ENCODE results near the gene JADE2. TPM values are rescaled to one million over a fixed set of nuclear protein-coding genes. Genes with fewer than 3 reads are reported as not detected.

The JADE2 gene
- total RNA-seq, 4 donors from 2014 or later: 46.0 to 113 (median 89.2) TPM

DNA sequence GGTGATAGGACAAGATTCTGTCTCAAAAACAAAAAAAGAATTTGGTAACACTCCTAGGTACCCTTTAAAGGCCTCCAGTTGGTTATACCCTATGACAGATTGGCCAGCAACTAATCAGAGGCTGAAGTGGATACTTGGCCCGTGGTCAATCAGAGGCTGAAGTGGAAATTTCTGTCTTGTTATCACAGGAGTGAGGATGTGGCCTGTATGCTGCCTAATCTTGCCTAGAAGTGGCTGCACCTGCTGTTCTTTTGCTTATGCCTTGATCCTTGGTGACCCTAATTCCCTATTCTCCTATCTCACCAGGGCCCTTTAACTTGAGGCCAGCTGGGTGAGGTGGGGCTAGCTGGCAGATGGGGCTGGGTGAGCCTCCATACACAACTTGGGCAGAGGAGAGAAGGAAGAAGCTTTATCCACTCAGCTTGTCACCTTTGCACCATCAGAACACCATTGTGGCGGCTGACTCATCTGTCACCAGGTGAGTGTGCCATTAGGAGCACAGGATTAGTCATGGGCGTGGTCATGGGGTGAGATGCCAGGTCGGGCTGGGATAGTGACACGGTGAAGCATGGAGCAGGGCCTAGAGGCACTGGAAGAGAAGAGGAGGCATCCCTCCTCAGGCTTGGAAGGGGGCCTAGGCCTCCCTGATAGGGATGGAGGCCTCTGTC, 65.7 kb downstream of the JADE2 start:
- H3K27me3 ChIP-seq: no peaks in the 10 kb centered on the region
- H3K27ac ChIP-seq: no peak overlapping the region
- TF ChIP-seq, protein P1, sequence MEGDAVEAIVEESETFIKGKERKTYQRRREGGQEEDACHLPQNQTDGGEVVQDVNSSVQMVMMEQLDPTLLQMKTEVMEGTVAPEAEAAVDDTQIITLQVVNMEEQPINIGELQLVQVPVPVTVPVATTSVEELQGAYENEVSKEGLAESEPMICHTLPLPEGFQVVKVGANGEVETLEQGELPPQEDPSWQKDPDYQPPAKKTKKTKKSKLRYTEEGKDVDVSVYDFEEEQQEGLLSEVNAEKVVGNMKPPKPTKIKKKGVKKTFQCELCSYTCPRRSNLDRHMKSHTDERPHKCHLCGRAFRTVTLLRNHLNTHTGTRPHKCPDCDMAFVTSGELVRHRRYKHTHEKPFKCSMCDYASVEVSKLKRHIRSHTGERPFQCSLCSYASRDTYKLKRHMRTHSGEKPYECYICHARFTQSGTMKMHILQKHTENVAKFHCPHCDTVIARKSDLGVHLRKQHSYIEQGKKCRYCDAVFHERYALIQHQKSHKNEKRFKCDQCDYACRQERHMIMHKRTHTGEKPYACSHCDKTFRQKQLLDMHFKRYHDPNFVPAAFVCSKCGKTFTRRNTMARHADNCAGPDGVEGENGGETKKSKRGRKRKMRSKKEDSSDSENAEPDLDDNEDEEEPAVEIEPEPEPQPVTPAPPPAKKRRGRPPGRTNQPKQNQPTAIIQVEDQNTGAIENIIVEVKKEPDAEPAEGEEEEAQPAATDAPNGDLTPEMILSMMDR (IDR thresholded peaks at IDR 0.05): no peak
- TF ChIP-seq EP300 (IDR thresholded peaks at IDR 0.05) (no peak), POLR2AphosphoS5 (IDR thresholded peaks at IDR 0.05) (no peak), POLR2A (IDR thresholded peaks at IDR 0.05) (no peak)
- no peak overlapping the region for H3K4me3 ChIP-seq
- WGBS, 2 donors (ENCODE audit: low coverage in 1 of 2): 80% methylated on average over 5 of the region's 5 CpGs; no CpG with 5 or more reads in 1 of the 2 donors
- peaks cover 0 to 27% (median 9%) of the 10 kb centered on the region in 3 donors for H3K4me1 ChIP-seq
- H3K9me3 ChIP-seq: no peaks in the 10 kb centered on the region
- H3K36me3 ChIP-seq: no peaks in the 10 kb centered on the region
- ATAC-seq: no peak

DNA sequence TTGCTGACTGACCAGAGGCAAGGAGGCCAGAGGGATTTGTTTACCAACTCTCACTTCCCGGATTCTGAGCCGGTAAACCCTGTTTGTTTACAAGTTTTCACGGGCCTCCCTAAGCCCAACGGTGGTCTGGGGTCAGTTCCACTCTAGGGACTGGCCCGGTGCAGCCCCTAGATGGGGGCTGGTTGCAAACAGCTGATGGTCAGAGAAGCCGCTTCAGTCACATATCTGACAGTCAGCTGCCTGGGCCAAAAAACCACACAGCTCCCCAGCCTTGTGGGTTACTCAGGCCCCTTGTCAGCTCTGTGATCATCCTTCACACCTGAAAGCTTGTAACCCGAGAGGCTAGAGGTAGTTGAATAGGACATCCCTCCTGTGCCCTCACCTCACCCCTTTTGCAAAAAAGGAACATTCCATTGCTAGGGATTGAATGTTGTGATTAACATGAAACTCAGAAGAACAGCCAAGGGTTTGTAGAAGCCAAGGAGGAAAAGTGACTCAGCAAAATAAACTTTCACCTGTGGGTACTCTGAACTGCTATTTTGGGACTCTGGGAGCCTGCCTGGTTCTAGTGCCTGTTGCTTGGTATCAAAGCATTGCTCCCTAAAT, 66.8 kb downstream of the JADE2 start:
- 32 to 79% methylated on average over 2 to 3 of the region's 7 CpGs for WGBS, 2 donors (ENCODE audit: low coverage in 1 of 2)
- peak overlapping the region in 3 of 4 donors; percentile 35 to 56 (median 37) for H3K27ac ChIP-seq
- H3K4me3 ChIP-seq: no peak overlapping the region
- TF ChIP-seq POLR2AphosphoS5 (IDR thresholded peaks at IDR 0.05): no peak
- no peak for TF ChIP-seq EP300 (IDR thresholded peaks at IDR 0.05)
- no peak for TF ChIP-seq POLR2A (IDR thresholded peaks at IDR 0.05)
- TF ChIP-seq, protein P1 (IDR thresholded peaks at IDR 0.05): no peak
- no peaks in the 10 kb centered on the region for H3K27me3 ChIP-seq
- H3K4me1 ChIP-seq: peaks cover 0 to 18% (median 5%) of the 10 kb centered on the region in 3 donors
- peak; percentile 58 for ATAC-seq
- H3K9me3 ChIP-seq: no peaks in the 10 kb centered on the region
- H3K36me3 ChIP-seq: no peaks in the 10 kb centered on the region

DNA sequence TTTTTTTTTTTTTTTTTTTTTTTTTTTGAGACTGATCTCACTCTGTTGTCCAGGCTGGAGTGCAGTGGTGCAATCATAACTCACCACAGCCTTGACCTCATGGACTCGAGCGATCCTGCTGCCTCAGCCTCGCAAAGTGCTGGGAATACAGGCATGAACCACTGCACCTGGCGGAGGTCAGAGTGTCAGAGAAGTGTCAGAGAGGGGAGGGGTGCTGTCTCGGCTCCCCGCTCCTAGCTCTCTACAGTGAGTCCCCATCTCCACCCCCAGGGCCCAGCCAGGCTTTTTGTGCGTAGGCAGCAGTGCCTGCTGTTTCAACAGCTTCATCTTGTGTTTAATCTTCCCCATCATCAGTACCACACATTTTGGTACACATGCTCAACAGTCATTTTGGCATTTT, 68.9 kb downstream of the JADE2 start:
- H3K9me3 ChIP-seq: no peaks in the 10 kb centered on the region
- ATAC-seq: no peak
- H3K27me3 ChIP-seq: no peaks in the 10 kb centered on the region
- no peak overlapping the region for H3K4me3 ChIP-seq
- no peak for TF ChIP-seq EP300 (IDR thresholded peaks at IDR 0.05)
- TF ChIP-seq POLR2A (IDR thresholded peaks at IDR 0.05): no peak
- TF ChIP-seq, protein P1 (IDR thresholded peaks at IDR 0.05): no peak
- TF ChIP-seq POLR2AphosphoS5 (IDR thresholded peaks at IDR 0.05): no peak
- no peaks in the 10 kb centered on the region for H3K36me3 ChIP-seq
- H3K4me1 ChIP-seq: peaks cover 0 to 18% (median 5%) of the 10 kb centered on the region in 3 donors
- H3K27ac ChIP-seq: no peak overlapping the region
- 38 to 79% methylated on average over 1 to 3 of the region's 7 CpGs for WGBS, 2 donors (ENCODE audit: low coverage in 1 of 2)

DNA sequence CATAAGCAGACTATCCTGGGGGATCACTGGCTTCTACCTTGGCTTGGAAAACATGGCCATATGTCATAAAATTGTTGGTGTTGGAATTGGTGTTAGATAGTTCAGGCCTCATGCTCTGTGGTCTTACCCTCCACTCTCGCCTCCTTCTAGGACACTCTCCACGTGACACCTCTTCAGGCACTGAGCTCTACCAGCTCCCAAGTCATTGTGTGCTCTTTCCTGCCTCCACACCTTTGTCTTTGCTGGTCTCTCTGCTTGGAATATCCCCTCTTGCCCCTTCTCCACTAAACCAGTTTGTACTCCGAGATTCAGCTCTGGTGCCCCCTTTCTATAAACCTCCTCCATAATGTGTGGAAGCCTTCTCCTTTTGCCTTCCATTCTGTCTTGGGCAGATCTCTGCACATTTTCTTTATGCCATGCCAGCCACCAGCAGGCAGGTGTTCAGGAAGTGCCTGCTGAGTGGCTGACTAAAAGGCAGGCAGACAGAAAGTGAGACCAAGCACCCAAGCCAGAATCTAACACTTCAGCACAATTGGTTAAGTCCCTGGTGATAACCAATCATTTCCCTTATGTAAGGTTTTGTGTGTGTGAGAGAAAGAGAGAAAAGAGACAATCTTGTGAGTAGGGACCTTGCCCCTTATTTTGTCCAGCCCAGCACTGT, 69.5 kb downstream of the JADE2 start:
- no peak for ATAC-seq
- H3K27me3 ChIP-seq: no peaks in the 10 kb centered on the region
- no peak overlapping the region for H3K4me3 ChIP-seq
- peaks cover 0 to 18% (median 5%) of the 10 kb centered on the region in 3 donors for H3K4me1 ChIP-seq
- H3K27ac ChIP-seq: no peak overlapping the region
- TF ChIP-seq POLR2A (IDR thresholded peaks at IDR 0.05) (no peak), POLR2AphosphoS5 (IDR thresholded peaks at IDR 0.05) (no peak), EP300 (IDR thresholded peaks at IDR 0.05) (no peak)
- TF ChIP-seq, protein P1 (IDR thresholded peaks at IDR 0.05): no peak
- H3K9me3 ChIP-seq: no peaks in the 10 kb centered on the region
- WGBS, 2 donors (ENCODE audit: low coverage in 1 of 2): 80 to 82% methylated on average over 3 of the region's 3 CpGs
- H3K36me3 ChIP-seq: no peaks in the 10 kb centered on the region

Data from gastroesophageal sphincter (tissue), 4 donors.